Ishikawa (cell line): ENCODE data around the gene KIF13A.

Experiments
- CEBPB ChIP-seq: IDR thresholded peaks from 2 replicates; pipeline ENCODE4 v1.6.1; 2012
- CREB1 ChIP-seq: IDR thresholded peaks from 2 replicates; pipeline ENCODE4 v1.6.1; 2012; ENCODE audit warnings: low read depth
- EGR1 ChIP-seq: IDR thresholded peaks from 2 replicates; pipeline ENCODE4 v1.6.1; 2012
- EP300 ChIP-seq: IDR thresholded peaks from 2 replicates; pipeline ENCODE4 v1.6.1; 2012; ENCODE audit warnings: borderline replicate concordance
- FOXM1 ChIP-seq: IDR thresholded peaks from 2 replicates; pipeline ENCODE4 v1.6.1; 2012; ENCODE audit warnings: low read depth, borderline replicate concordance
- NFIC ChIP-seq: IDR thresholded peaks from 2 replicates; pipeline ENCODE4 v1.6.1; 2012
- RAD21 ChIP-seq: IDR thresholded peaks from 2 replicates; pipeline ENCODE4 v1.6.1; 2012; ENCODE audit warnings: low read depth
- TAF1 ChIP-seq: IDR thresholded peaks from 2 replicates; pipeline ENCODE4 v1.6.1; 2012; ENCODE audit warnings: low read depth, mild to moderate bottlenecking
- TCF12 ChIP-seq: IDR thresholded peaks from 2 replicates; pipeline ENCODE4 v1.6.1; 2012; ENCODE audit warnings: low read depth
- TEAD4 ChIP-seq: IDR thresholded peaks from 2 replicates; pipeline ENCODE4 v1.6.1; 2012
- YY1 ChIP-seq: IDR thresholded peaks from 2 replicates; pipeline ENCODE4 v1.6.1; 2012; ENCODE audit warnings: low read depth
- ZBTB7A ChIP-seq: IDR thresholded peaks from 2 replicates; pipeline ENCODE4 v1.6.1; 2012; ENCODE audit warnings: low read depth
- TF ChIP-seq, protein P1 (sequence below): IDR thresholded peaks from 2 replicates; pipeline ENCODE4 v1.6.1; 2012
- TF ChIP-seq, protein P2 (sequence below): IDR thresholded peaks from 2 replicates; pipeline ENCODE4 v1.6.1; 2012; ENCODE audit warnings: low read depth, mild to moderate bottlenecking
- TF ChIP-seq, protein P3 (sequence below): IDR thresholded peaks from 2 replicates; pipeline ENCODE4 v1.6.1; 2012

The KIF13A gene

DNA sequence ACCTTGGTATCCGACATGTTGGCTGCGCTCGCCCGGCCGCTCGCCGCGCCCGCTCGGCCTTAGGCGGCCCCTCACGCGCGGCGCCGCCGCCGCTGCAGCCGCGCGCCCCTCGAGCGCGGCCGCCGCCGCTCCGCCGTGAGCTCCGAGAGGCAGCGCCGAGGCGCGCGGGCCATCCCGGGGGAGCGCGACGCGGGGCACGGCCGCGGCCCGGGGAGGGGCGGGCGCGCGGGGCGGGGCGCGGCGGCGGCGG, at the start of gene KIF13A:
TSS of gene KIF13A (minus strand) at position 189 of the 250 bp plus-strand sequence. CDS start at position 17, 172 bp downstream.
- TF ChIP-seq CREB1 (no peak), YY1 (0 out of 2 replicates have a peak, but pooled peaks have one; percentile 5)

DNA sequence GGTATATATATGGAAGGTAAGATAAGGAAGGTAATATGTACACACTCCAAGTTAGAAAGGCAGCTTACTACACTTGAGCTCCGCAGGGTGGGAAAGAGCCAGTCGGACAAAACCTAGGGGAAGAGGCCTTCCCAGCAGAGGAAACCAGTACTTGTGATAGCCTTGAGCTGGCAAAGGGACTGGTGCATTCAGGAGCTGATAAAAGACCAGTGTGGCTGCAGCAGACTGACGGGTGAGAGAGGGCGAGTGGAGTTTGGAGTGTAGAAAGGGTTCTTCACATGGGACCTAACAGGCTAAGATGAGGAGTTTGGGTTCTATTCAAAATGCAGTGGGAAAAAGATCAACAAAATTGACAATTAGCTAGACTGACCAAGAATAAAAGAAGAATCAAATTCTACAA, 49.3 kb upstream of the KIF13A start:
- TF ChIP-seq TAF1 (no peak), EP300 (no peak), CREB1 (no peak), RAD21 (no peak), EGR1 (no peak), CEBPB (no peak), YY1 (no peak), ZBTB7A (no peak), FOXM1 (no peak), NFIC (no peak)
- TF ChIP-seq, protein P1, sequence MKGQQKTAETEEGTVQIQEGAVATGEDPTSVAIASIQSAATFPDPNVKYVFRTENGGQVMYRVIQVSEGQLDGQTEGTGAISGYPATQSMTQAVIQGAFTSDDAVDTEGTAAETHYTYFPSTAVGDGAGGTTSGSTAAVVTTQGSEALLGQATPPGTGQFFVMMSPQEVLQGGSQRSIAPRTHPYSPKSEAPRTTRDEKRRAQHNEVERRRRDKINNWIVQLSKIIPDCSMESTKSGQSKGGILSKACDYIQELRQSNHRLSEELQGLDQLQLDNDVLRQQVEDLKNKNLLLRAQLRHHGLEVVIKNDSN, result no peak

DNA sequence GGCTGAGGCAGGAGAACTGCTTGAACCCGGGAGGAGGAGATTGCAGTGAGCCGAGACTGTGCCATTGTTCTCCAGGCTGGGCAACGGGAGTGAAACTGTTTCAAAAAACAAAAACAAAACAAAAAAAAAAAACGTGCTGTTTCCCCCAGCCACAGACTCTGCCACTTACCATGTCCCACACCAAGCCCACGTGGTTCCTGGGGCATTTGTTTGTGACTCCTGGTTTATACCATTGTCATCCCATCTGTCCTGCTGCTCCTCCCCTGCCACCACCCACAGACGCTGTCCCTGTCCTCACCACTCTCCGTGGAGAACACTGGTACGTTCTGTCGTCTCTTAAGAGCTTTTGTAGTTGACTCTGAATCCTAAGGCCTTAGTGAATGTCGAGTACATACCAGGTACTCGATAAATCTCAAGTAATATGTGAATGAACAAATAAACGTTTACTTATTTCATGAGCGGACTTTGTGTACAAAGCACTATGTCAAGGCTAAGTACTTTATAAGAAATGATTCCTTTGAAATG, 48.0 kb upstream of the KIF13A start:
- no peak for TF ChIP-seq FOXM1
- TF ChIP-seq TCF12, result no peak
- no peak for TF ChIP-seq CREB1
- TF ChIP-seq EGR1, result no peak
- no peak for TF ChIP-seq ZBTB7A
- TF ChIP-seq, protein P1, result no peak
- TF ChIP-seq EP300, result no peak
- no peak for TF ChIP-seq RAD21
- no peak for TF ChIP-seq TEAD4
- no peak for TF ChIP-seq NFIC
- TF ChIP-seq, protein P2, sequence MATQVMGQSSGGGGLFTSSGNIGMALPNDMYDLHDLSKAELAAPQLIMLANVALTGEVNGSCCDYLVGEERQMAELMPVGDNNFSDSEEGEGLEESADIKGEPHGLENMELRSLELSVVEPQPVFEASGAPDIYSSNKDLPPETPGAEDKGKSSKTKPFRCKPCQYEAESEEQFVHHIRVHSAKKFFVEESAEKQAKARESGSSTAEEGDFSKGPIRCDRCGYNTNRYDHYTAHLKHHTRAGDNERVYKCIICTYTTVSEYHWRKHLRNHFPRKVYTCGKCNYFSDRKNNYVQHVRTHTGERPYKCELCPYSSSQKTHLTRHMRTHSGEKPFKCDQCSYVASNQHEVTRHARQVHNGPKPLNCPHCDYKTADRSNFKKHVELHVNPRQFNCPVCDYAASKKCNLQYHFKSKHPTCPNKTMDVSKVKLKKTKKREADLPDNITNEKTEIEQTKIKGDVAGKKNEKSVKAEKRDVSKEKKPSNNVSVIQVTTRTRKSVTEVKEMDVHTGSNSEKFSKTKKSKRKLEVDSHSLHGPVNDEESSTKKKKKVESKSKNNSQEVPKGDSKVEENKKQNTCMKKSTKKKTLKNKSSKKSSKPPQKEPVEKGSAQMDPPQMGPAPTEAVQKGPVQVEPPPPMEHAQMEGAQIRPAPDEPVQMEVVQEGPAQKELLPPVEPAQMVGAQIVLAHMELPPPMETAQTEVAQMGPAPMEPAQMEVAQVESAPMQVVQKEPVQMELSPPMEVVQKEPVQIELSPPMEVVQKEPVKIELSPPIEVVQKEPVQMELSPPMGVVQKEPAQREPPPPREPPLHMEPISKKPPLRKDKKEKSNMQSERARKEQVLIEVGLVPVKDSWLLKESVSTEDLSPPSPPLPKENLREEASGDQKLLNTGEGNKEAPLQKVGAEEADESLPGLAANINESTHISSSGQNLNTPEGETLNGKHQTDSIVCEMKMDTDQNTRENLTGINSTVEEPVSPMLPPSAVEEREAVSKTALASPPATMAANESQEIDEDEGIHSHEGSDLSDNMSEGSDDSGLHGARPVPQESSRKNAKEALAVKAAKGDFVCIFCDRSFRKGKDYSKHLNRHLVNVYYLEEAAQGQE, result no peak
- TF ChIP-seq TAF1, result no peak
- TF ChIP-seq YY1, result no peak
- TF ChIP-seq, protein P3, sequence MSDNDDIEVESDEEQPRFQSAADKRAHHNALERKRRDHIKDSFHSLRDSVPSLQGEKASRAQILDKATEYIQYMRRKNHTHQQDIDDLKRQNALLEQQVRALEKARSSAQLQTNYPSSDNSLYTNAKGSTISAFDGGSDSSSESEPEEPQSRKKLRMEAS, result no peak
- no peak for TF ChIP-seq CEBPB

DNA sequence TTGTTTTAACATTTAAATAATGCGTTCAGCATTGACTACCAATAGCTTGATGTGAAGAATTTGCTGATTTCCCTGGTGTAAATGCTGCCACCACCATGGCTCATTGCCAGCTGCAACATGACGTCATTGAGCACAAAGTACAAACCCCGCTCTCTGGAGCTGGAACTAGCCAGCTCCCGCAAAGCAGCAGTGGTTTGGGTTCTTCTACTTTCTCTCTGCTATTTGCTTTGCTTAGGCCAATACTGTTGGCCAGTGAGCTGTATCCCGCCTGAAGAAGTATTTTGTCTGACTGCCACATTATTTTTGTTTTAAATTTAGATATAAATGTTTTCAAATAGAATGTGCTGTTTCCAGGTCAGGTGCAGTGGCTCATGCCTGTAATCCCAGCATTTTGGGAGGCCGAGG, 47.4 kb upstream of the KIF13A start:
- TF ChIP-seq FOXM1 (no peak), TCF12 (no peak), NFIC (peak; percentile 20; the same call in 1 of the 2 replicates)

DNA sequence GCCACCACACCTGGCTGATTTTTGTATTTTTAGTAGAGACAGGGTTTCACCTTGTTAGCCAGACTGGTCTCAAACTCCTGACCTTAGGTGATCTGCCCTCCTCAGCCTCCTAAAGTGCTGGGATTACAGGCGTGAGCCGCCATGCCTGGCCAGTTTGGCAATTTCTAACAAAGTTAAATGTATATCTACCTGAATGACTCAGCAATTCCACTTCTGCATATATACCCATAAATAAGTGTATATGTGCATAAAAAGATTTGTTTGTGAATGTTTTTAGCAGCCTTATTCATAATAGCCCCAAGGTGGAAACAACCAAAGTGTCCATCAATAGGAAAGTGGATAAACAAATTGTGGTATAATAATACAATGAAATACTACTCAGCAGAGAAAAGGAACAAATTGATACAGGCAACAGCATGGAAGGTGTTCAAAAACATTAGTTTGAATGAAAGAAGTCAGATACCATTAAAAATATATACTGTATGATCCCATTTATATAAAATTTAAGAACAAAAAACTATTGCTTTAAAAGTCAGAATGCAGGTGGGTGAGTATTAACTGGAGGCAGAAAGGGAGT, 44.3 kb upstream of the KIF13A start:
- no peak for TF ChIP-seq YY1
- TF ChIP-seq, protein P2, result no peak
- TF ChIP-seq CEBPB, result no peak
- TF ChIP-seq FOXM1, result no peak
- no peak for TF ChIP-seq NFIC
- TF ChIP-seq, protein P1, result no peak
- TF ChIP-seq EGR1, result no peak
- TF ChIP-seq EP300, result no peak
- TF ChIP-seq RAD21, result no peak
- TF ChIP-seq ZBTB7A, result no peak
- TF ChIP-seq TEAD4, result no peak
- TF ChIP-seq, protein P3, result no peak
- no peak for TF ChIP-seq CREB1
- TF ChIP-seq TCF12, result no peak

DNA sequence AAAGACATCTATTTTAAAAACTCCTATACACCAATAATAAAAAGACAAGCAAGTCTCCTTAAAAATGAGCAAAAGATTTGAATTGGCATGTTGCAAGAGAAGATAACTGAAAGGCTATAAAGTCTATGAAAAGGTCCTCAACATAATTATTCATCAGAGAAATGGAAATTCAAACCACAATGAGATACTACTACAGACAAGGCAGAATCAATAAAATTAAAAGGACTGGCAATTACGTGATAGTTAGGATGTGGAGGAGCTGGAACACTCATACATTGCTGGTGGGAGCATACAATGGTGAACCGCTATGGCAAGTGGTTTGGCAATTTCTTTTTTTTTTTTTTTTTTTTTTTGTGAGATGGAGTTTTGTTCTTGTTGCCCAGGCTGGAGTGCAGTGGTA, 43.8 kb upstream of the KIF13A start:
- TF ChIP-seq EP300 (no peak), CREB1 (no peak)
